Tibial artery (tissue), 4 donors: Measurements from ENCODE around the gene NUDT1.

Experiments used
- DNase-seq, 2 donors: peaks; one replicate each; pipeline ENCODE4 v3.0.0-alpha.2; 2019
- H3K27ac ChIP-seq, 2 donors: fragments of 200-600 bp; sonication (generic) in 1 of 2; 1 replicate in 1 of 2; 2 replicates in 1 of 2; pipeline ENCODE4 v1.5.1; 2018 to 2019; ENCODE audit warnings: mild to moderate bottlenecking in 1 of 2
- H3K27me3 ChIP-seq, 2 donors: fragments of 200-600 bp; sonication (generic) in 1 of 2; one replicate each; pipeline versions ENCODE4 v1.5.1 to v1.6.0; 2016 to 2019
- H3K36me3 ChIP-seq, 3 donors: fragments of 200-600 bp; sonication (generic) in 2 of 3; one replicate each; pipeline ENCODE4 v1.5.1; 2016 to 2019; ENCODE audit warnings: mild to moderate bottlenecking in 2 of 3
- H3K4me1 ChIP-seq, 4 donors: fragments of 200-600 bp; sonication (generic) in 2 of 4; 1 replicate in 3 of 4; 2 replicates in 1 of 4; pipeline ENCODE4 v1.5.1; 2016 to 2019
- H3K4me3 ChIP-seq, 2 donors: fragments of 200-600 bp; sonication (generic) in 1 of 2; 1 replicate in 1 of 2; 2 replicates in 1 of 2; pipeline ENCODE4 v1.5.1; 2018 to 2019; ENCODE audit warnings: mild to moderate bottlenecking in 2 of 2
- H3K9me3 ChIP-seq, 3 donors: fragments of 200-600 bp; sonication (generic) in 1 of 3; one replicate each; pipeline ENCODE4 v1.5.1; 2016 to 2019
- CTCF ChIP-seq, 2 experiments: fragments of 200-600 bp in 1 of 2; fragments of 450-650 bp in 1 of 2; IDR thresholded peaks; one replicate each; pipeline ENCODE4 v1.5.1; 2017 to 2019; ENCODE audit warnings: antibody characterized with exemption in 2 of 2, mild to moderate bottlenecking in 1 of 2, moderate library complexity in 1 of 2
- intact Hi-C: fragments of 100-400 bp; cut with DNase I; formaldehyde crosslinking; loops from one replicate; pipeline ENCODE4 v1.15.0; 2023; ENCODE audit warnings: low total_unique reads

The NUDT1 gene

GRCh38 chr7:2212906-2213305, 29.1 kb upstream of the NUDT1 start:
- DNase-seq, result no peak
- no peak overlapping the region for H3K27ac ChIP-seq
- no peak overlapping the region for H3K4me3 ChIP-seq
- no peaks in the 10 kb centered on the region for H3K4me1 ChIP-seq
- no peaks in the 10 kb centered on the region for H3K9me3 ChIP-seq
- TF ChIP-seq CTCF (IDR thresholded peaks at IDR 0.05), result no peak
- no peaks in the 10 kb centered on the region for H3K27me3 ChIP-seq
- H3K36me3 ChIP-seq, result peaks cover 55 to 91% (median 68%) of the 10 kb centered on the region in 3 donors
- intact Hi-C loops, result loop anchor here (5.0 kb wide), 1 partner anchor 546 kb away; no protein-coding TSS in a partner anchor

- Histone ChIP-seq H3K9me3 (no peaks in the 10 kb centered on the region), H3K4me3 (no peak overlapping the region), H3K4me1 (no peaks in the 10 kb centered on the region), H3K36me3 (peaks cover 56 to 91% (median 74%) of the 10 kb centered on the region in 3 donors), H3K27ac (no peak overlapping the region), H3K27me3 (no peaks in the 10 kb centered on the region)
- DNase-seq, result no peak
- intact Hi-C loops, result loop anchor here (5.0 kb wide), 1 partner anchor 546 kb away; no protein-coding TSS in a partner anchor
- TF ChIP-seq CTCF (IDR thresholded peaks at IDR 0.05), result no peak
Measured at GRCh38 chr7:2213551-2214215, 28.3 kb upstream of the NUDT1 start.

- intact Hi-C loops, result loop anchor here (5.0 kb wide), 1 partner anchor 547 kb away; no protein-coding TSS in a partner anchor
- no peak for TF ChIP-seq CTCF (IDR thresholded peaks at IDR 0.05)
- Histone ChIP-seq H3K4me1 (no peaks in the 10 kb centered on the region), H3K9me3 (no peaks in the 10 kb centered on the region), H3K27me3 (no peaks in the 10 kb centered on the region), H3K27ac (no peak overlapping the region), H3K36me3 (peaks cover 56 to 92% (median 80%) of the 10 kb centered on the region in 3 donors), H3K4me3 (no peak overlapping the region)
- no peak for DNase-seq
Measured at GRCh38 chr7:2214636-2215035, 27.4 kb upstream of the NUDT1 start.

GRCh38 chr7:2215851-2216250, 26.2 kb upstream of the NUDT1 start:
- TF ChIP-seq CTCF (IDR thresholded peaks at IDR 0.05), result no peak
- DNase-seq, result no peak
- intact Hi-C loops, result no loop called here

GRCh38 chr7:2217206-2217605, 24.8 kb upstream of the NUDT1 start:
- Histone ChIP-seq H3K27ac (no peak overlapping the region), H3K27me3 (no peaks in the 10 kb centered on the region), H3K4me1 (no peaks in the 10 kb centered on the region), H3K4me3 (no peak overlapping the region), H3K36me3 (peaks cover 49 to 99% (median 87%) of the 10 kb centered on the region in 3 donors), H3K9me3 (no peaks in the 10 kb centered on the region)
- intact Hi-C loops, result no loop called here
- TF ChIP-seq CTCF (IDR thresholded peaks at IDR 0.05), result no peak
- no peak for DNase-seq

More at GRCh38 chr7:2215851-2216250, 26.2 kb upstream of the NUDT1 start:
- peaks cover 56 to 99% (median 87%) of the 10 kb centered on the region in 3 donors for H3K36me3 ChIP-seq
- no peak overlapping the region for H3K4me3 ChIP-seq
- no peaks in the 10 kb centered on the region for H3K27me3 ChIP-seq
- no peaks in the 10 kb centered on the region for H3K9me3 ChIP-seq
- H3K27ac ChIP-seq, result no peak overlapping the region
- no peaks in the 10 kb centered on the region for H3K4me1 ChIP-seq
